ENCODE measurements around the gene TMPRSS9. TPM values are rescaled to one million over a fixed set of nuclear protein-coding genes. Genes with fewer than 3 reads are reported as not detected.

The TMPRSS9 gene
- total RNA-seq, 1 donor from 2014 or later: not detected

DNA sequence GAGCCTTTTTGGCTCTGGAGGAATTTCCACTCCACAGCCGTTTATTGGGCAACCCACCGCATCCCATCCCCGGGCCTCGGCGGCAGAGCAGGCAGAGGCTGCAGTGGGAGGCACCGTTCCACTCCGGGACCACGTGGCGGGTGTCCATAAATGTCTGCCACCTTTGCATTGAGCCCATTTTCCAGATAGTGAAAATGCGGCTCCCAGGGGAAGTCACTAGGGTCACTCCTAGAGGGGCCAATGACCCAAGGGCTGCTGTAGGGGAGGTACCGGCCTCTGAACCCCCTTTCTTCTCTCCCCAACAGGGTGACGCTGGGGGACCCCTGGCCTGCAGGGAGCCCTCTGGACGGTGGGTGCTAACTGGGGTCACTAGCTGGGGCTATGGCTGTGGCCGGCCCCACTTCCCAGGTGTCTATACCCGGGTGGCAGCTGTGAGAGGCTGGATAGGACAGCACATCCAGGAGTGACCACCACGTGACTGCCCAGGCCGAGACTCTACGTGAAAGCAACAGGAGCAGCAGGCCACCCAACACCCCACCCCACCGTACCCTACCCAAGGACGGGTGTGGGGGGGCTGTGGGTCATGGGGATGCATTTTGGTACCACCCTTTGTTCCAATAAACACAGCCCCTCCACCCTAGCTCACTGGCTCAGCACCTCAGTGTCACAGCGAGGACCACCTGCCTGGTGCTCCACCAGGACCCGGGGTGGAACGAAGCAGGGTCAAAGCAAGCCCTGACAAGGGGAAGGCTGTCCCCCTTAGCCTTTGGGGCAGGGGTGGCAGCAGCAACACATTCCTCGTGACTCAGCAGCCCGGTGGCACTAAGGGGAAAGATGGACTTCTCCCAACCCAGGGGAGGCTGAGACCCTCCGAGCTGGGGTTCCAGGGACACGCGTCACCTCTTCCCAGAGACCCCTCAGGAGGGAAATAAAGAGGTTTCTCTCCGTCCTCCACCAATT, 65.8 kb downstream of the TMPRSS9 start:
- intact Hi-C loops (cut with micrococcal nuclease): no loop called here
- no peak for ATAC-seq
- DNase-seq: no peak

DNA sequence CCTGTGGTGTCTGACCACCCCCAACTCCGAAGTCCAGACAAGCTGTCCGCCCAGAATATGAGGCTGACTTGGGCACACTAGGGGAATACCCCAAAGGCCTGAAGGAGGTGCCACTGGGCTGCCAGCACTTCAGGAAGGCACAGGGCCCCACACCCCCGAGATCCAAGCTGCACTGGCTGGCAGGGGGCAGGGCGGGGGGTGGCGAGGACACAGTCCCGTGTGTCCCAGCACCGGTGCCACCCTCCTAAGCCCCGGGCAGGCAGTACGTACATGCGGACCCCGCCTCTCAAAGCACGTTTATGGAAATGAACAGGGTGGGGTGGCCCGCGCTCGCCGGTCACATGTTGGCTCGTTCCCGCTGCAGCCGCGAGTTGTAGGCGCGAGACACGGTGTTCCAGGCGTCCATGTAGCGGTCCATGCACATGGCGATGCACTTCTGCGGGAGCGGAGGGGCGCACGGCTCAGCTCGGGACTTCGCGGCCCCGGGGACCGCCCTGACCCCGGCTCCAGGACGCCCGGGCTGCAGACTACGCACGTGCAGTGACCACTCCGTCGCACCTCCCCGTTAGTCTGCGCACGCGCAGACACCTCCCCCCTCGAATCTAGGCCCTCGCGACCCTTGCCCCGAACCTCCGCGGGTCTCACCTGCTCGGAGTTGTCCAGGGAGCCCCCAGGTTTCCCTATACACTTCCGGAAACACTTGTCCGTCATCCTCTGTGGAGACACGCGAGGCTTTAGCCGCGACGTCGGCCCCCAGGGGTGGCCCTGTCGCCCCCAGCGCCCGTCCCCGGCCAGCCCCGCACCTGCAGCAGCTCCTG, 66.8 kb downstream of the TMPRSS9 start:
- ATAC-seq (peak; percentile 15), DNase-seq (peak; percentile 63)
- intact Hi-C loops (cut with micrococcal nuclease): no loop called here

- peak; percentile 93 for ATAC-seq
- intact Hi-C loops (cut with micrococcal nuclease): no loop called here
Measured at GRCh38 chr19:2427429-2428320, 67.6 kb downstream of the TMPRSS9 start, which contains the start of gene TIMM13. Gene TIMM13 (minus strand): TSS chr19:2427586. CDS start chr19:2427533, 53 bp downstream.

GRCh38 chr19:2428321-2428690, 68.2 kb downstream of the TMPRSS9 start:
- intact Hi-C loops (cut with micrococcal nuclease): no loop called here
- DNase-seq (peak; percentile 58), ATAC-seq (peak; percentile 6)

More at GRCh38 chr19:2427429-2428320, 67.6 kb downstream of the TMPRSS9 start, which contains the start of gene TIMM13:
- DNase-seq: peak; percentile 99

DNA sequence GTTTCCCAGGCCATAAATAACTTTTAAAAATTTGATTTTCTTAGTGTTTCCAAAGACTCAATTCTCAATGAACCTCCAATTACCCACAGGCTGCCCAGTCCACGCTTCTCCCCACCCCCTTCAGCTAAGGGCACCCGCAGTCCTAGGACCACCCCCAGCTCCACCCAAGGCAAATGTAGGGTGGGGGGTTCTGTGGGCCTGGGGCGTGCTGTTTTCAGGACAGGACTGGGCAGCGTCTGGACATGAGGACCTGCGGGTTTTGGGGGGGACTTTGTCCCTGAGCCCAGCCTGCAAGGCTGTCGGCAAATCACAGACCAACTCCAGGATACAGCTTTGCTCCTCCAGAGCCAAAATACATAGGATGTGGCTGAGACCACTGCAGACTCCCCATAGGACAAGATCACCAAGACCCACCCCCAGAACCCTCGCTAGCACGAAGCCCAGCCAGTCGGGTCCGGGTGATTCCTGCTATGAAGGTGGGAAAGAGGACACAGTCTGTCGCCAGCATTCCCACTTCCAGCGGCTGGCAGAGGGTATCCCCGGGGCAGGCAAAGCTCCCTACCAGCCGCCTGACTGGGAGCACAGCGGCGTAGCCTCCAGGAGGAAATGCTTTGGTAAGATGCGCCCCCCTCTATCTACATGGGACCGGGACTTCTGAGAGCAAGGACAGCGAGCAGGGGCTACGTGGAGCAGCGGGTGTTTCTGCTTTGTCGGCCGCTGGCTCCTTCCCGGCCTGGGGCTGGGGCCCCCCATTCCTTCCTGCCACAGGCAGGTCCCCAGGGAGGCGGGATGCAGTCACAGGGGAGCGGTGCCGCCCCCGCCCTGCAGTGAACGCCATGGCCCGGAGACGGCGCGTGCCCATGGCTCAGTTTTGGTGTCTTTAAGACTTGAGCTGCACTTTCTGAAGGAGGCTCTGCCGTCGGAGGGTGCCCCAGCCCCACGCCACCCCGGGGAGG, 69.0 kb downstream of the TMPRSS9 start:
- intact Hi-C loops (cut with micrococcal nuclease): no loop called here
- ATAC-seq (no peak), DNase-seq (no peak)

DNA sequence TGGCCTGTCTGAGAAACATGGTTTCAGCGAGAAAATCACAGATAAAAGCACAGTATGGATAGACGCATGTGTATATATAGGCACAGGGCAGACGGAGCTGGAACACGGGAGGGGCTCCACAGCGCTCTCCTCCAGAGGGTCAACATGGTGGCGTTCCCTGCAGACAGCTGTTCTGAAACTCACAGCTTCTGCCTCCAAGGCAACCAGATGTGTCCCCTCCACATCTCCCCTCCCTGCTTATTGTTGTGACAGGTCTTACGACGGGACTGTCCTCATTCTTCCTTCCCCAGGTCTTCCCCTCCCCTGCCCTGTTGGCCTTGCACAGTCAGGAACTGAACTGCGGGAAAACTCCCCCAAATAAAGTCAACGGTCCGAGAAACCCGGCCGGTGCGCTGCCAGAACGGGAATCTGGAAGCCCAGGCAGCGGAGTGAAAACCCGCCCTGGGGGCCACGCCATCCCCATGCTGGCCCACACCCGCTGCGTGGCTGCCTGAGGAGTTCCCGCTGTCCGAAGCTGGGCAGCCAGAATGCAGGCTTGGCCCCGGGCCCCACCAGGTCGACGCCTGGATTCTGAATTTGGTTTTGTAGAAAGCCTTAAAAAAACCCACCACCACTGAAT, 70.0 kb downstream of the TMPRSS9 start:
- DNase-seq (no peak), ATAC-seq (no peak)
- intact Hi-C loops (cut with micrococcal nuclease): no loop called here

GRCh38 chr19:2431318-2432055, 71.4 kb downstream of the TMPRSS9 start:
- ATAC-seq: no peak
- DNase-seq: no peak
- intact Hi-C loops (cut with micrococcal nuclease): no loop called here

- intact Hi-C loops (cut with micrococcal nuclease): no loop called here
- no peak for DNase-seq
- ATAC-seq: no peak
Measured at GRCh38 chr19:2432131-2432848, 72.2 kb downstream of the TMPRSS9 start.

DNA sequence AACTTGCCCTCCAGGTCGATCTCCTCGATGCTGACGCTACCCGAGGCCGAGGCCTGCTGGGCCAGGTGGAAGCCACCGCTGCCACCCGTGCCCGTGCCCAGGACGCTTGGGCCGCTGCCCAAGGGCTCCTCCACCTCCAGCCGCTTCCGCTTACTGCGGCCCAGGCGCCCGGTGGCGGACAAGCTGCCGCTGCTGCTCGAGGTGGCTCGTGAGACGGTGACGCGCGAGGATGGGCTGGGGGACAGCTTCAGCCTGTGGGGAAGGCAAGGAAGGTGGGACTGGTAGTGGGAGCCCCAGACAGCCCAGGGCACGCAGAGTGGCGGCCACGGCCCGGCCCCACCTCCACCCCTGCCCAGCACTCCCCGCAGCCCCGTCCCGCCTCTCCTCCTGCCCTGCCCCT, 73.8 kb downstream of the TMPRSS9 start:
- no peak for ATAC-seq

DNA sequence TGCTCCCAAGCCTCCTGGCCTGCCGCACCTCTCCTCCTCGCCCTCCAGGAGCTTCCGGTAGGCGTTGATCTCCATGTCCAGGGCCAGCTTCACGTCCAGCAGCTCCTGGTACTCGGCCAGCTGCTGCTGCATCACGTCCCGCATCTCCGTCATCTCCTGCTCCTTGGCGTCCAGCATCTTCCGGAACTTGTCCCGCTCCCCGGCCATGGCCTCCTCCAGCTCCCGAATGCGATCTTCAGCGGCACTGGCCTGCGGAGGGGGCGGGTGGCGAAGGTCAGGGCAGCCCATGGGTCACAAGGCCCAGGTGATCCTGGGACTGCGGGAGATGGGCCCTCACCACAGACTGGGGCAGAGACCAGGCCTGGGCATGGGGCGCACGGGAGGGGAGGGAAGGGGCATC, 74.2 kb downstream of the TMPRSS9 start:
- intact Hi-C loops (cut with micrococcal nuclease): no loop called here
- ATAC-seq (no peak), DNase-seq (no peak)

More for the DNA sequence above, 73.8 kb downstream of the TMPRSS9 start:
- DNase-seq: no peak
- intact Hi-C loops (cut with micrococcal nuclease): no loop called here

GRCh38 chr19:2434721-2435265, 74.7 kb downstream of the TMPRSS9 start:
- ATAC-seq: no peak
- no peak for DNase-seq
- intact Hi-C loops (cut with micrococcal nuclease): no loop called here

DNA sequence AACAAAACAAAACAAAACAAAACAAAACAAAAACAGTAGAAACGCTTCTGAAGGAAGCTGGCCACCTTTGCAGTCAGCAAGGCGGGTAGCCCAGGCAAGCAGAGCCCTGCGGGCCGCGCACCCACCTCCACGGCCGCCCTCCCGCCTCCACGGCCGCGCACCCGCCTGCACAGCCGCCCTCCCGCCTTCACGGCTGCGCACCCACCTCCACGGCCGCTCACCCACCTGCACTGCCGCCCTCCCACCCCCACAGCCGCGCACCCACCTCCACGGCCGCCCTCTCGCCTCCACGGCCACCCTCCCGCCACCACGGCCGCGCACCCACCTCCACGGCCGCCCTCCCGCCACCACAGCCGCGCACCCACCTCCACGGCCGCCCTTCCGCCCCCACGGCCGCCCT, 76.3 kb downstream of the TMPRSS9 start:
- intact Hi-C loops (cut with micrococcal nuclease): no loop called here
- no peak for ATAC-seq
- no peak for DNase-seq

GRCh38 chr19:2436926-2437325, 76.9 kb downstream of the TMPRSS9 start:
- no peak for ATAC-seq
- intact Hi-C loops (cut with micrococcal nuclease): no loop called here
- DNase-seq: no peak

DNA sequence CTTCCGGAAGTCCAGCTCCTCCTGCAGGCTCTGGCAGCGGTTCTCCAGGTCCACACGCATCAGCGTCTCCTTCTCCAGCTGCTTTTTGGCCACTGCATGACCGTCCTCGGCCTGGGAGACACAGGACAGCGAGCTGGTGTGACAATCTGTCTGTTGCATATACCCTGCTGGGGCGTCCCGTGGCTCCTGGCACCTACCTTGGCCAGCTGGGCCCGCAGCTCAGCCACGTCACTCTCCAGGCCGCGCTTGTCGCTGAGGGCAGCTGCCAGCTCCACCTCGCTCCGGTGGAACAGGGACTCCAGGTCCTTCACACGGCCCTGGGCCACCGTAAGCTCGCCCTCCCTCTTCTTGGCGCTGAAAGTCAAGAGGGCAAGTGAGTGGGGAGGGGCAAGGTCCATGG, 78.1 kb downstream of the TMPRSS9 start:
- intact Hi-C loops (cut with micrococcal nuclease): no loop called here
- ATAC-seq (no peak), DNase-seq (no peak)

DNA sequence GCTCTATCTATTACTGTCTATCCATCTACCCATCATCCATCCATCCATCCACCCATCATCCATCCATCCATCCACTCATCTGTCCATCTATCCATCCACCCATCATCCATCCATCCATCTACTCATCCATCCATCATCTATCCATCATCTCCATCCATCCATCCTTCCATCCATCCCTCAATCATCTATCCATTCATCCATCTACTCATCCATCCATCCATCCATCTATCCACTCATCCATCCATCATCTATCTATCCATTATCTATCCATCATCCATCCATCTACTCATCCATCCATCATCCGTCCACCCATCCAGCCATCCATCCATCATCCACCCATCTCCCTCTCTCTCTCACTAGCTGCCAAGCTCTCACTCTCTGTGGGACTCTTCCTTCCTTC, 80.5 kb downstream of the TMPRSS9 start:
- no peak for DNase-seq
- intact Hi-C loops (cut with micrococcal nuclease): no loop called here
- ATAC-seq: no peak

Data from left ventricle myocardium superior (tissue), 1 donor.